Activated CD4-positive, alpha-beta T cell treated with anti-CD3 and anti-CD28 coated beads, Interleukin-2, Interleukin-4, amounts not matched to agents 100 ng/mL and 50 ng/mL, durations not matched to agents 16 hours and 8 hours (primary cell): ENCODE measurements around the gene MSRB1.
"Not testable (repeated sequence)": the region's sequence is repeated elsewhere in the genome, so short reads cannot be mapped to it uniquely, and the experiment has no call there.

Experiments
- DNase-seq: peaks from one replicate; pipeline ENCODE4 v3.0.0-alpha.2; 2020; ENCODE audit warnings: low spot score

MSRB1 gene

GRCh38 chr16:1915732-1916639, 27.0 kb downstream of the MSRB1 start:
- no peak for DNase-seq

DNA sequence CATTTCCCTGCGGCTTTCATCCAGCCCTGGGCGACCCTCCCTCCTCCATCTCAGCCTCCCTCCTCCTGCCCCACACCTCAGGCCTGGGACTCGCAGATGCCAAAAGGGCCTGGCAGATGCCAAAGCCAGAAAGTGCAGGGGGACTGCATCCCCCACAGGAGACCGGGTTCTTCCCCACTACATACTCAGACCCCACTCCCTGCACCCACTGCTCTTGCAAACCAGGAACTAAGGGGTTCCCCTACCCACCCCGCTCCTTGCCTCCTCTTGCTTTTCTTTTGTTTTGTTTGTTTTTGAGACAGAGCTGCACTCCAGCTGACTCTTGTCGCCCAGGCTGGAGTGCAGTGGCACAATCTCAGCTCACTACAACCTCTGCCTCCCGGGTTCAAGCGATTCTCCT, 28.0 kb downstream of the MSRB1 start:
- DNase-seq, result no peak

DNA sequence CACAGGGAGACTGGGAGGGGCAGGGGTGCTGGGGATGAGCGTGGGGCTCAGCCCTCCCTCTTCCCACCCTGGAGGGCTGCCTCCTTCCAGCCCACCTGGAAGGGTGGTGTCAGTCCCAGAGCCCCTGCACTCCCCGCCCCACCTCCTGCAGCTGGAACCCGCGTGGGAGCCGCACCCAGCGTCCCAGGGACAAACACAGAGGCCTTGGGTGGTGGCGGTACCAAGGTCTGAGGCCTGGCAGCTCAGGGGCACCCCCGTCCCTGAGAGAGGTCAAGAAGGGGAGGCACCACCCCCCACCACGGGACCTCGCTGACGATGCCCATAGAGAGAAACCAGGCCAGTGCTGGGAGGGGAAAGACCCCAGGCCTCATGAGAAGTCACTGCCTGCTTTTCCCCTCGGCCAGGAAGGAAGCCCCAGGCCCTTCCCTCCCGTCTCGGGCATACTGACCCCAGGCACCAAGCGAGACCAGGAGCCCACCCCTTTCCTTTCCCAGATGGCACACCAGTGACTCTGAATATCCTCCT, 28.9 kb downstream of the MSRB1 start:
- no peak for DNase-seq

DNA sequence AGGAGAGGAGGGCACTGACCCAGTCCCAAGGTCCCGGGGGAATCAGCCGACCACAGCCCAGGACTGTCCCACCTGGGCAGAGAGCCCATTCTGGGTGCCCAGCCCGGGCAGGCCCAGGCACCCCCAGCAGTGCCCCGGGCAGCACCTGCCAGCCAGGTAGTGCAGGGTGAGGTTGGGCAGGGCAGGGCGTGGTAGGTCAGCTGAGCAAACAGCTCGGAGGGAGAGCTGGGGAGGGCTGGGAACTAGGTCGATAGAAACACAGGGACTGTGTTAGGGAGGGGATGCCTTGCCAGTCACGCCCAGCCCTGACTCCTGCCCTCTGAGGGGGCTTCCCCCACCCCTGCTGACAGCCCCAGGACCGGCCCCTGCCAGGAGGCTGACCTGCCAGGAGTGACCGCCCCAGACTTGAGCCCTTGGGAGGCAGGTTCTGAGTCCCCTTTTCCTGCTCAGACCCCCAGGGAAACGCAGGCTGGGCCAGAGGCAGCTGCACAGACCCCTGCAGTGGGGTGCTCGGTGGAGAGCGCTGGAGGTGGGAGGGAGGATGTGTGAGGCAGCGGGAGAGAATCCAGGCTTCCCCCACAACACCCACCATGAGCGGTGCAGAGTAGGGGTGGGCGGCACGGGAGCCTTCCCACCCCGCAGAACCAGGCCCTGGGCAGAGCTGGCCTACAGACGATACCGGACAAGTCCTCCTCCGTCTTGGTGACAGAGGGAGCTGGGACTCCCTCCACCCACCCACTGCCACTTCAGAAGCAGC, 29.5 kb downstream of the MSRB1 start:
- no peak for DNase-seq

GRCh38 chr16:1912215-1912543, 30.8 kb downstream of the MSRB1 start:
- DNase-seq, result no peak

GRCh38 chr16:1911467-1912214, 31.4 kb downstream of the MSRB1 start:
- no peak for DNase-seq

GRCh38 chr16:1909561-1910231, 33.3 kb downstream of the MSRB1 start:
- no peak for DNase-seq

DNA sequence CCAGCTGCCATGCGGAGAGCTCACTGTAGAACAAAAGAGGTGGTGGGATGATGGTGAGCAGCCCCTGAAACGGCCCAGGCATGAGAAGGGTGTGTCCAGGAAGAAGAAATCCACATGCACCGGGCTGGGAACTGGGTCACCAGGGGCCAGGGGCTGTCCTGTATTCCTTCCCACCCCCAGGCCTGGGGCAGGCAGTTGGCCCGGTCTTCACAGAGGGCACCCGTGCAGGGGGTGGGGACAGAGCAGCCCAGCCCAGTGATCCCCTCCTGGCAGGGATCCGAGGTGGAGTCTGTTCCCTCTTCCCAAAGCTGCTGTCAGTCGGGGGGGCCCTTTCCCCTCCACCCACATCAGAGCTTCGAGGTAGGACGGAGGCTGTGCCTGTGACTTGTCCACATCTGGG, 34.0 kb downstream of the MSRB1 start:
- no peak for DNase-seq

DNA sequence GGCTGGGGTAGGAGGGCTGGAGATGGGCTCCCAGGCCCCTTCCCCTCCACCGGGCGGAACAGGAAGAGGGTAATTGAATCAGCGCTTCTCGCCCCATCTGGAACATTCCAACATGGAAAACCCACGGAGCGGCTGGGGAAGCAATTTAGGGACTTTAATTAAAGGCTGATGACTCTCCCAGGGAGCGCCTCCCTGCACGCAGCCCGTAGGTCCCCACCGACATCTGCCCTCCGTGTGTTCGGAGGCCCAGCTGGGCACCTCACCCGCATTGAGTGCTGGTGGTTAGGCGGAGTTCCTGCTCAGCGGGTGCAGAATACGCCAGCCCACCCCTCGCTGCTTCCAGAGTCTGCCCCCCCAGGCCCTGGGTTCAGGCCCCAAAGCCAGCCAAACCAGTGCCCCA, 34.8 kb downstream of the MSRB1 start:
- no peak for DNase-seq

DNA sequence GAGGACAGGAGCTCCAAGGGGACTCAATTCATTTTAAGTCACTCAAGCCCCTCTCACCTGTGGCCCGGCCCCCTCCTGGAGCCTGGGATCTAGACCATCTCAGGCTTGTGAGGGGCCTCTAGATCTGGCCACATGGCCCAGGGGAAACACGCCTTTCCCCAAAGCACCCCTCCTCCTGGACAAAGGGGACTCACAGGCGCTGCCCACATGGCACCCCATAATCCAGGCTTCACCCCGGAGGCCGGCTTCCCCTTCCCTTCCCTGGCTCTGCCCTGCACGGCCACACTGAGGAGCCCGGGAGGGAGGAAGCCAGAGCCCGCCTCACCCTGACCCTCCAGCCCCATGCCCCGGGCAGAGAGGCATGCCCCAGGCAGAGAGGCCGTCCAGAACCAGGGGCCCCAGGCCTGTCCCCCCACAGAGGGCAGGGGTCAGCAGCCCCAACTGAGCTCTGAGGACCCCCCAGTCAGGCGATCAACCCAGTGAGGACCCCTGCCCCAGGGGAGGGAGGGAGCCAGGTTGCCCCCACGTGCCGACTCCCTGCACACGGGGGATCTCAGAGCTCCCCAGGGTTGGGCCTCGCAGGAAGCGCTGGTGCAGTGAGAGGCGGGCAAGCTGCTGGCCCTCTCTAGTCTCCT, 35.7 kb downstream of the MSRB1 start:
- DNase-seq, result no peak

DNA sequence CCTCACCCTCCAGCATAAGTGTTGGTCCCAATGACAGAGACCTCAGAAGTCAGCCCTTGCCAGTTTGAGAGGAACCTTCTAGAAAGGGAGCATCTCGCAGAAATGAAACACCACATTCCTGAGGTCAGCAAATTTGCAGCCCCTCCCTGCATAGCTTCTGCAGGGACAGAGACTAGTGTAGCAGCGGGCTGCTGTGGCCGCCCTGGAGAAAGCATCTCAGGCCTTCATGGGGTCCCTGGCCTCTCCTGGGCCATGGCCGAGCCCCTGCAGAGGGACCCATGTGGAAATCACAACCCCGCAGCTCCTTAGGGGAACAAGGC, 36.2 kb downstream of the MSRB1 start:
- no peak for DNase-seq

DNA sequence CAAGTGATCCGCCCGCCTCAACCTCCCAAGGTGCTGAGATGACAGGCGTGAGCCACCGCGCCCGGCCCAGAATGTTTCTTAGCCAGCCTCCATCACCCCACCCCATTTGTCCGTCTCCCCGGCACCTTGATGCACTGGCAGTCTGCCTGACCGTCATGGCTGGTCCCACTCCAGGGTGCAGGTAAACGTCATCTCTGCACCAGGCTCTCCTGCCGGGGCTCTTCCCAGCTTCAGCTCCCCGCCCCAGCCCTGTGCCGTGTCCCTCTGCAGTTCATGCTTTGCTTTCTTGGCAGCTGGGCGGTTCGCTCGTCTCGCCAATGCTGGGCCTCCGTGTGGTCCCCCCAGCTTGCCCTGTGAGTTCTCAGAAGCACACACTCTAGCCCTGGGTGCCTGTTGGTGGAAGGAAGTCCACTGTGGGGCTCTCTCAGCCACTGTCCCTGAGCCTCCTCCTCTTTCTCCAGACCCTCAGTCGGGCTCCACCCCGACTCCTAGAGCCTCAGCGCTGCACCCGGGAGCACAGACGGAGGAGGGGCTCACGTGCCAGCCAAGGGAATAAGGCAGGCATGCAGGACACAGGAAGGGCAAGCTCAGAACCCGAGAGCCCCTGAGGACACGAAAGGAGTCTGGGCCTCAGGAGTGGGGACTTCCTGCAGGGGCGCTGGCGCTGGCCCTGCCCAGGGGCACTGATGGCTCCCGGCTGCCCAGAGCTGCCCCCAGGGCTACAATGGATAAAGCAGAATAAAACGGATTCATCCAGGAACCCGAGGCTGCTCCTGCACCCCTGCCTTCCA, 36.7 kb downstream of the MSRB1 start:
- no peak for DNase-seq

DNA sequence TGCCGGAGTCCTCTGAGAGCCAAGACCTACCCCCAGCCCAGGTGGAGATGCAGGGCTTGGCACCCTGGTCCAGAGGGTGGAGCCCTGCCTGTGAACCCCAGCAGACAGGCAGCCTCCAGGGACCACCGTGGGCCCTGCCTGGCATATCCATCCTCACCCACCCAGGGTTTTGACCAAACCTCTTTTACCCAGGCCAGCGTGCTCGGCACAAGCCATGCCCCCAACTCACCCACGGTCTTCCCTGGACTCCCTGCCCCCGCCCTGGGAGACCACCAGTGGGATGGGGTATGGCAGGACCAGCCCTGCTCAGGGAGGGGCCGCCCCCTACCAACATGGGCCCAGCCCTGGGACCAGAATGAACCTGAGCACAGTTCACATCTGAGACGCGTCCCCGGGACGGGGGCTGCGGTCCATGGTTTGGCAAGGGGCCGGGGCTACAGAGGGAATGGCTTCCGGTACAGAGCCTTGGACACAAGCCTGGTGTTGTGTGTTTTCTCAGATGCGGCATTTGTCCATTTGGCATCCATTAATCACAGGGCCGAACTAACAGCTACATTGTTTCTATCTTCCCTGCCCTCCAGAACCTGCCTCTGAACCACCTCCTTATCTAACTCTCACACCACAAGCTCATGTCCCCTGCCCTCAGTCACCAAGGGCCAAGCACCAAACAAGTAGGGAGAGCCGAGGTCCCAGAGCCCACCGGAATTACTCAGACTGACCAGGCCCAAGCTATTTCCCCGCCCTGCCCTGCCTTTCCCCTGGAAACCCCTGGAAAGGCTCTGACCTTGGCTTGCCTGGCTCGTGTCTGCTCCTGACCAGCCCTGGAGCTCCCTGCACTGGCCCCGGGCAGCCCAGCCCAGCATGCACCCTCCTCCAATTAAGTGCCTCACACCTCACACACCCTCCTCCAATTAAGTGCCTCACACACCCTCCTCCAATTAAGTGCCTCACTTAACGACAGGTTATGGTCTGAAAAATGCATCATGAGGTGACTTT, 38.9 kb downstream of the MSRB1 start:
- no peak for DNase-seq

DNA sequence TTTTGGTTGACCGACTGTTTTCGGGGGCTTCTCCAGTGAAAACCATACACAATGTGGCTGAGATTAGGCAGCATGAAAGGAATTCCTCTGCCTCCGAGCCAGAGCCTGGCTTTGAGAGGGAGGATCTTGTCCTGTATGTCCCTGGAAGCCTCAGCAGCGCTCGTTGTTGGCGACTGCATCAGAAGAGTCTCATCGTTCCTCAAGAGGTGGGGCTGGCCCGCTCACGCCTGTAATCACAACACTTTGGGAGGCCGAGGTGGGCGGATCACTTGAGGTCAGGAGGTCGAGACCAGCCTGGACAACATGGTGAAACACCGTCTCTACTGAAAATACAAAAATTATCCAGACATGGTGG, 39.8 kb downstream of the MSRB1 start:
- DNase-seq, result no peak

GRCh38 chr16:1902547-1903219, 40.3 kb downstream of the MSRB1 start:
- DNase-seq, result no peak

- no peak for DNase-seq
Measured at GRCh38 chr16:1900452-1900774, 42.6 kb downstream of the MSRB1 start.

GRCh38 chr16:1899641-1900451, 43.2 kb downstream of the MSRB1 start:
- DNase-seq, result no peak

GRCh38 chr16:1897692-1898091, 45.3 kb downstream of the MSRB1 start:
- DNase-seq, result not testable (repeated sequence)
